Measurements from ENCODE around the gene SAMD1. TPM values are rescaled to one million over a fixed set of nuclear protein-coding genes. Genes with fewer than 3 reads are reported as not detected.

Gene SAMD1
- total RNA-seq, 2 experiments from 2014 or later, result 29.4 to 30.1 TPM

GRCh38 chr19:14088634-14089411, 1.7 kb downstream of the SAMD1 start:
- no peak for ATAC-seq (ENCODE audit: poor library complexity)
- Mint-ChIP-seq H3K27me3 (no peaks in the 10 kb centered on the region), H3K27ac (peak overlapping the region; percentile 81), H3K4me3 (peak overlapping the region; percentile 92), H3K36me3 (ENCODE audit: low read depth) (peaks cover 27% of the 10 kb centered on the region), H3K9me3 (no peaks in the 10 kb centered on the region), H3K4me1 (ENCODE audit: low read depth) (peaks cover 22% of the 10 kb centered on the region)
- POLR2A ChIA-PET, result interaction anchor here (0.6 to 1.3 kb wide), 2 partner anchors 61 to 321 kb away, joined by 3 read pairs; no protein-coding TSS in a partner anchor
- no peak for TF ChIP-seq CTCF (IDR thresholded peaks at IDR 0.05)
- peaks cover 5 to 7% of the 10 kb centered on the region in 2 experiments for H3K9me3 ChIP-seq (ENCODE audit: control insufficient read depth in 1 of 2, insufficient read depth in 1 of 2, low read length in 2 of 2)
- H3K36me3 ChIP-seq (ENCODE audit: insufficient read depth, low read length), result peaks cover 12% of the 10 kb centered on the region
- DNase-seq, result peak in 1 of 14 experiments; percentile 39
- CTCF ChIA-PET, result interaction anchor here (1.0 to 3.9 kb wide), 2 partner anchors 15 to 48 kb away, joined by 3 to 14 read pairs; partner anchors contain the start of gene ASF1B
- no peak overlapping the region for H3K27ac ChIP-seq (ENCODE audit: low read depth in 1 of 2, low read length in 2 of 2)
- H3K4me3 ChIP-seq (ENCODE audit: low read length), result peak overlapping the region; percentile 33
- peaks cover 21% of the 10 kb centered on the region for H3K4me1 ChIP-seq (ENCODE audit: insufficient read depth, low read length)
- intact Hi-C loops (cut with DNase I, micrococcal nuclease), result loop anchor here in 1 of 2 experiments (10.0 kb wide), 1 partner anchor 606 kb away; the partner anchor contains the start of gene ZNF333
- H3K27me3 ChIP-seq (ENCODE audit: control insufficient read depth in 1 of 2, insufficient read depth in 2 of 2, low read length in 2 of 2), result no peaks in the 10 kb centered on the region

GRCh38 chr19:14086098-14086497, 4.5 kb downstream of the SAMD1 start:
- Mint-ChIP-seq H3K36me3 (ENCODE audit: low read depth) (peaks cover 17% of the 10 kb centered on the region), H3K27ac (no peak overlapping the region), H3K4me3 (peak overlapping the region; percentile 58), H3K9me3 (no peaks in the 10 kb centered on the region), H3K4me1 (ENCODE audit: low read depth) (peaks cover 17% of the 10 kb centered on the region), H3K27me3 (no peaks in the 10 kb centered on the region)
- no peak for DNase-seq
- intact Hi-C loops (cut with DNase I, micrococcal nuclease), result loop anchor here in 1 of 2 experiments (10.0 kb wide), 1 partner anchor 609 kb away; the partner anchor contains the start of gene ZNF333
- H3K27ac ChIP-seq (ENCODE audit: low read depth in 1 of 2, low read length in 2 of 2), result no peak overlapping the region
- ChIA-PET CTCF (no interaction called here), POLR2A (no interaction called here)
- peaks cover 22% of the 10 kb centered on the region for H3K4me1 ChIP-seq (ENCODE audit: insufficient read depth, low read length)
- no peaks in the 10 kb centered on the region for H3K9me3 ChIP-seq (ENCODE audit: control insufficient read depth in 1 of 2, insufficient read depth in 1 of 2, low read length in 2 of 2)
- no peaks in the 10 kb centered on the region for H3K27me3 ChIP-seq (ENCODE audit: control insufficient read depth in 1 of 2, insufficient read depth in 2 of 2, low read length in 2 of 2)
- H3K4me3 ChIP-seq (ENCODE audit: low read length), result no peak overlapping the region
- ATAC-seq (ENCODE audit: poor library complexity), result no peak
- peaks cover 12% of the 10 kb centered on the region for H3K36me3 ChIP-seq (ENCODE audit: insufficient read depth, low read length)
- no peak for TF ChIP-seq CTCF (IDR thresholded peaks at IDR 0.05)

- ATAC-seq (ENCODE audit: poor library complexity) (no peak), DNase-seq (peak in 1 of 14 experiments; percentile 35)
- Mint-ChIP-seq H3K27ac (no peak within 1 kb of the TSS), H3K9me3 (no peaks in the 10 kb centered on the region), H3K27me3 (no peaks in the 10 kb centered on the region), H3K4me3 (peak within 1 kb of the TSS; percentile 58), H3K36me3 (ENCODE audit: low read depth) (peaks cover 17% of the 10 kb centered on the region), H3K4me1 (ENCODE audit: low read depth) (peaks cover 19% of the 10 kb centered on the region)
- CTCF ChIA-PET, result no interaction called here
- Histone ChIP-seq H3K27me3 (ENCODE audit: control insufficient read depth in 1 of 2, insufficient read depth in 2 of 2, low read length in 2 of 2) (no peaks in the 10 kb centered on the region), H3K27ac (ENCODE audit: low read depth in 1 of 2, low read length in 2 of 2) (no peak within 1 kb of the TSS), H3K9me3 (ENCODE audit: control insufficient read depth in 1 of 2, insufficient read depth in 1 of 2, low read length in 2 of 2) (no peaks in the 10 kb centered on the region), H3K4me3 (ENCODE audit: low read length) (no peak within 1 kb of the TSS), H3K36me3 (ENCODE audit: insufficient read depth, low read length) (peaks cover 12% of the 10 kb centered on the region), H3K4me1 (ENCODE audit: insufficient read depth, low read length) (peaks cover 28% of the 10 kb centered on the region)
- no peak for TF ChIP-seq CTCF (IDR thresholded peaks at IDR 0.05)
- intact Hi-C loops (cut with DNase I, micrococcal nuclease), result loop anchor here in 1 of 2 experiments (10.0 kb wide), 1 partner anchor 609 kb away; the partner anchor contains the start of gene ZNF333
- POLR2A ChIA-PET, result no interaction called here
Measured at GRCh38 chr19:14085309-14085995, 5.1 kb downstream of the SAMD1 start, which contains the start of gene C19orf67. TSS of gene C19orf67 (minus strand) at chr19:14085783. CDS start at chr19:14085627, 156 bp downstream.
